WTC11 (cell line): Measurements from ENCODE around the gene PLA2G5. TPM values are rescaled to one million over a fixed set of nuclear protein-coding genes. Genes with fewer than 3 reads are reported as not detected.

ENCODE experiments used
- ATAC-seq: fragments of 200-7000 bp; cut with Tn5 transposase; 2 replicates; pipeline ENCODE4 v1.10.0; 2021; ENCODE audit warnings: mild to moderate bottlenecking, moderate library complexity
- Bru-seq: library from RNA; stranded (reverse); fragments of 400-500 nt; gene quantifications from one replicate; lab custom pipeline; 2021; lab: Mats Ljungman, UMichigan
- CTCF ChIA-PET: fragments of 300-600 bp; sonication (Branson Sonifier 250); formaldehyde crosslinking; loops from one replicate; lab custom pipeline; 2021; ENCODE audit warnings: antibody characterized with exemption; lab: Charles Lee
- POLR2A ChIA-PET: fragments of 350-600 bp; sonication (Branson Sonifier 250); formaldehyde crosslinking; loops from one replicate; lab custom pipeline; 2021; ENCODE audit warnings: antibody characterized with exemption; lab: Charles Lee
- DNase-seq: peaks from one replicate; pipeline ENCODE4 v3.0.0; 2021; ENCODE audit warnings: low spot score
- H3K27ac Mint-ChIP-seq: 2 replicates; pipeline ENCODE4 v1.8.0; 2021; ENCODE audit warnings: mixed read lengths
- H3K27me3 Mint-ChIP-seq: 2 replicates; pipeline ENCODE4 v1.8.0; 2021; ENCODE audit warnings: low read depth, mild to moderate bottlenecking, moderate library complexity, mixed read lengths
- H3K36me3 Mint-ChIP-seq: 2 replicates; pipeline ENCODE4 v1.8.0; 2021; ENCODE audit warnings: mixed read lengths
- H3K4me1 Mint-ChIP-seq: 2 replicates; pipeline ENCODE4 v1.8.0; 2022; ENCODE audit warnings: mixed read lengths
- H3K4me3 Mint-ChIP-seq: 2 replicates; pipeline ENCODE4 v1.8.0; 2021; ENCODE audit warnings: mild to moderate bottlenecking, moderate library complexity, mixed read lengths
- H3K9me3 Mint-ChIP-seq: 2 replicates; pipeline ENCODE4 v1.8.0; 2021; ENCODE audit warnings: mixed read lengths
- EMX1 ChIP-seq: fragments of 250-450 bp; sonication (Bioruptor Pico); IDR thresholded peaks from 2 replicates; pipeline ENCODE4 v1.8.0; 2021; ENCODE audit warnings: mild to moderate bottlenecking
- FOXJ3 ChIP-seq: sonication (generic); formaldehyde crosslinking; IDR thresholded peaks from 2 replicates; pipeline ENCODE4 v1.9.0; 2021; ENCODE audit warnings: missing genetic modification reagents, mild to moderate bottlenecking, borderline replicate concordance
- GABPB1 ChIP-seq: sonication (generic); formaldehyde crosslinking; IDR thresholded peaks from 2 replicates; pipeline ENCODE4 v1.8.1; 2023; ENCODE audit warnings: mild to moderate bottlenecking, missing genetic modification reagents
- GTF2I ChIP-seq: fragments of 250-450 bp; sonication (Bioruptor Pico); conservative IDR thresholded peaks from 2 replicates; pipeline ENCODE4 v1.4.0; 2021; ENCODE audit warnings: mild to moderate bottlenecking
- MYBL2 ChIP-seq: sonication (generic); formaldehyde crosslinking; IDR thresholded peaks from 2 replicates; pipeline ENCODE4 v1.8.1; 2023; ENCODE audit warnings: mild to moderate bottlenecking, moderate library complexity, missing genetic modification reagents
- NR1H2 ChIP-seq: sonication (generic); formaldehyde crosslinking; IDR thresholded peaks from 2 replicates; pipeline ENCODE4 v1.9.0; 2021; ENCODE audit warnings: mild to moderate bottlenecking, moderate library complexity, missing genetic modification reagents
- SP1 ChIP-seq: sonication (generic); formaldehyde crosslinking; conservative IDR thresholded peaks from 2 replicates; pipeline ENCODE4 v1.8.1; 2022; ENCODE audit warnings: missing genetic modification reagents
- TCF7 ChIP-seq: sonication (generic); formaldehyde crosslinking; IDR thresholded peaks from 2 replicates; pipeline ENCODE4 v1.8.0; 2022; ENCODE audit warnings: mild to moderate bottlenecking, low read depth, missing genetic modification reagents, moderate library complexity
- ZNF423 ChIP-seq: fragments of 250-450 bp; sonication (Bioruptor Pico); IDR thresholded peaks from 2 replicates; pipeline ENCODE4 v2.1.2; 2022; ENCODE audit warnings: mild to moderate bottlenecking, moderate library complexity
- long read RNA-seq, 3 experiments: library from RNA in 1 of 3; library from capped mRNA in 1 of 3; library from polyadenylated mRNA in 1 of 3; unstranded in 2 of 3; stranded (forward) in 1 of 3; transcript quantifications; one replicate each; pipeline ENCODE4 v2.0.0, GENCODE V29; 2021
- total RNA-seq: library from RNA; stranded (reverse); gene quantifications from 3 replicates; pipeline ENCODE4 v1.2.3, GENCODE V29; 2021
- TF ChIP-seq, protein P1 (sequence below): sonication (generic); formaldehyde crosslinking; conservative IDR thresholded peaks from 2 replicates; pipeline ENCODE4 v1.8.1; 2023; ENCODE audit warnings: mild to moderate bottlenecking, low read depth, missing genetic modification reagents, moderate library complexity
- TF ChIP-seq, protein P2 (sequence below): sonication (generic); formaldehyde crosslinking; IDR thresholded peaks from 2 replicates; pipeline ENCODE4 v1.8.0; 2022; ENCODE audit warnings: mild to moderate bottlenecking, missing genetic modification reagents
- TF ChIP-seq, protein P3 (sequence below): sonication (generic); formaldehyde crosslinking; IDR thresholded peaks from 2 replicates; pipeline ENCODE4 v1.8.1; 2022; ENCODE audit warnings: mild to moderate bottlenecking, missing genetic modification reagents, moderate library complexity, borderline replicate concordance
- TF ChIP-seq, protein P4 (sequence below): fragments of 250-450 bp; sonication (Bioruptor Pico); IDR thresholded peaks from 2 replicates; pipeline ENCODE4 v1.9.0; 2021; ENCODE audit warnings: moderate library complexity, mild to moderate bottlenecking, inconsistent platforms, borderline replicate concordance
- TF ChIP-seq, protein P5 (sequence below): fragments of 250-450 bp; sonication (Bioruptor Pico); IDR thresholded peaks from 2 replicates; pipeline ENCODE4 v1.9.0; 2021; ENCODE audit warnings: mild to moderate bottlenecking
- TF ChIP-seq, protein P6 (sequence below): sonication (generic); formaldehyde crosslinking; IDR thresholded peaks from 2 replicates; pipeline ENCODE4 v1.8.1; 2023; ENCODE audit warnings: mild to moderate bottlenecking, moderate library complexity, missing genetic modification reagents
- TF ChIP-seq, protein P7 (sequence below): sonication (generic); formaldehyde crosslinking; IDR thresholded peaks from 2 replicates; pipeline ENCODE4 v1.8.0; 2022; ENCODE audit warnings: mild to moderate bottlenecking, missing genetic modification reagents
- TF ChIP-seq, protein P8 (sequence below): sonication (generic); formaldehyde crosslinking; IDR thresholded peaks from 2 replicates; pipeline ENCODE4 v1.8.1; 2023; ENCODE audit warnings: mild to moderate bottlenecking, missing genetic modification reagents
- TF ChIP-seq, protein P9 (sequence below): sonication (generic); formaldehyde crosslinking; IDR thresholded peaks from 2 replicates; pipeline ENCODE4 v1.8.1; 2023; ENCODE audit warnings: mild to moderate bottlenecking, missing genetic modification reagents, moderate library complexity

PLA2G5 gene, protein sequence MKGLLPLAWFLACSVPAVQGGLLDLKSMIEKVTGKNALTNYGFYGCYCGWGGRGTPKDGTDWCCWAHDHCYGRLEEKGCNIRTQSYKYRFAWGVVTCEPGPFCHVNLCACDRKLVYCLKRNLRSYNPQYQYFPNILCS
- total RNA-seq, result 0.30 TPM in 1 of 3 replicates, not detected in the others
- percentile 7 among the genes with signal in this experiment for Bru-seq, nascent RNA
- long read RNA-seq, experiment 1, result 0 reads
- long read RNA-seq, experiment 2, result 0 reads
- long read RNA-seq, experiment 3, result 0 reads

DNA sequence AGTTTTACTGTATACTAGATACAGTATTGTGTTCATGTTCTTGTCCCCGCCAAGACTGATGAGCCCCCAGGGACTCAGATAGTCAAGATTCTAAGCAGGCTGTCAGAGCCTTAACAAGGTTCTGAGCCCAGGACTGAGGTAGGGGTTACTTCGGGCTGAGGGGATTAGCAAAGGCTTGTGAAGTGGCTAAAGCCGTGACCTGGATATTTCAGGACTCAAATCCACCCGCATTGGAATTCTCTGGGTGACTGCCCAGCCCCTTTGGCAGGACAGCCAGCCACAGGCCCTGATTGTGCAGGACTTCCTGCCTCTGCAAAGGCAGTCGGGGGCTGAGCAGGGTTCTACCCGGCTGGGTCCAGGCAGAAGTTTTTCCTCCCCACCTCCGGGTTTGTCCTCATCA is at the start of gene PLA2G5:
Gene PLA2G5 (plus strand): TSS at position 321 of the 400 bp plus-strand sequence. CDS start 14,637 bp downstream, outside the sequence.
- Mint-ChIP-seq H3K36me3 (no peaks in the 10 kb centered on the region), H3K27ac (0 out of 2 replicates have a peak within 1 kb of the TSS, but pooled peaks have one; percentile 5), H3K4me3 (no peak within 1 kb of the TSS), H3K27me3 (no peaks in the 10 kb centered on the region), H3K9me3 (peaks cover 8% of the 10 kb centered on the region), H3K4me1 (peaks cover 12% of the 10 kb centered on the region)
- POLR2A ChIA-PET, result no interaction called here
- CTCF ChIA-PET, result no interaction called here
- DNase-seq, result no peak
- TF ChIP-seq, protein P1, sequence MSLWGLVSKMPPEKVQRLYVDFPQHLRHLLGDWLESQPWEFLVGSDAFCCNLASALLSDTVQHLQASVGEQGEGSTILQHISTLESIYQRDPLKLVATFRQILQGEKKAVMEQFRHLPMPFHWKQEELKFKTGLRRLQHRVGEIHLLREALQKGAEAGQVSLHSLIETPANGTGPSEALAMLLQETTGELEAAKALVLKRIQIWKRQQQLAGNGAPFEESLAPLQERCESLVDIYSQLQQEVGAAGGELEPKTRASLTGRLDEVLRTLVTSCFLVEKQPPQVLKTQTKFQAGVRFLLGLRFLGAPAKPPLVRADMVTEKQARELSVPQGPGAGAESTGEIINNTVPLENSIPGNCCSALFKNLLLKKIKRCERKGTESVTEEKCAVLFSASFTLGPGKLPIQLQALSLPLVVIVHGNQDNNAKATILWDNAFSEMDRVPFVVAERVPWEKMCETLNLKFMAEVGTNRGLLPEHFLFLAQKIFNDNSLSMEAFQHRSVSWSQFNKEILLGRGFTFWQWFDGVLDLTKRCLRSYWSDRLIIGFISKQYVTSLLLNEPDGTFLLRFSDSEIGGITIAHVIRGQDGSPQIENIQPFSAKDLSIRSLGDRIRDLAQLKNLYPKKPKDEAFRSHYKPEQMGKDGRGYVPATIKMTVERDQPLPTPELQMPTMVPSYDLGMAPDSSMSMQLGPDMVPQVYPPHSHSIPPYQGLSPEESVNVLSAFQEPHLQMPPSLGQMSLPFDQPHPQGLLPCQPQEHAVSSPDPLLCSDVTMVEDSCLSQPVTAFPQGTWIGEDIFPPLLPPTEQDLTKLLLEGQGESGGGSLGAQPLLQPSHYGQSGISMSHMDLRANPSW (CRISPR knock-in tag), result no peak
- no peak for TF ChIP-seq SP1 (CRISPR knock-in tag)
- no peak for TF ChIP-seq GABPB1 (CRISPR knock-in tag)
- TF ChIP-seq, protein P2, sequence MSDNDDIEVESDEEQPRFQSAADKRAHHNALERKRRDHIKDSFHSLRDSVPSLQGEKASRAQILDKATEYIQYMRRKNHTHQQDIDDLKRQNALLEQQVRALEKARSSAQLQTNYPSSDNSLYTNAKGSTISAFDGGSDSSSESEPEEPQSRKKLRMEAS (CRISPR knock-in tag), result no peak
- TF ChIP-seq, protein P3, sequence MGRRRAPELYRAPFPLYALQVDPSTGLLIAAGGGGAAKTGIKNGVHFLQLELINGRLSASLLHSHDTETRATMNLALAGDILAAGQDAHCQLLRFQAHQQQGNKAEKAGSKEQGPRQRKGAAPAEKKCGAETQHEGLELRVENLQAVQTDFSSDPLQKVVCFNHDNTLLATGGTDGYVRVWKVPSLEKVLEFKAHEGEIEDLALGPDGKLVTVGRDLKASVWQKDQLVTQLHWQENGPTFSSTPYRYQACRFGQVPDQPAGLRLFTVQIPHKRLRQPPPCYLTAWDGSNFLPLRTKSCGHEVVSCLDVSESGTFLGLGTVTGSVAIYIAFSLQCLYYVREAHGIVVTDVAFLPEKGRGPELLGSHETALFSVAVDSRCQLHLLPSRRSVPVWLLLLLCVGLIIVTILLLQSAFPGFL (CRISPR knock-in tag), result no peak
- TF ChIP-seq, protein P4, sequence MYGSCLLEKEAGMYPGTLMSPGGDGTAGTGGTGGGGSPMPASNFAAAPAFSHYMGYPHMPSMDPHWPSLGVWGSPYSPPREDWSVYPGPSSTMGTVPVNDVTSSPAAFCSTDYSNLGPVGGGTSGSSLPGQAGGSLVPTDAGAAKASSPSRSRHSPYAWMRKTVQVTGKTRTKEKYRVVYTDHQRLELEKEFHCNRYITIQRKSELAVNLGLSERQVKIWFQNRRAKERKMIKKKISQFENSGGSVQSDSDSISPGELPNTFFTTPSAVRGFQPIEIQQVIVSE (CRISPR knock-in tag), result no peak
- TF ChIP-seq, protein P5, sequence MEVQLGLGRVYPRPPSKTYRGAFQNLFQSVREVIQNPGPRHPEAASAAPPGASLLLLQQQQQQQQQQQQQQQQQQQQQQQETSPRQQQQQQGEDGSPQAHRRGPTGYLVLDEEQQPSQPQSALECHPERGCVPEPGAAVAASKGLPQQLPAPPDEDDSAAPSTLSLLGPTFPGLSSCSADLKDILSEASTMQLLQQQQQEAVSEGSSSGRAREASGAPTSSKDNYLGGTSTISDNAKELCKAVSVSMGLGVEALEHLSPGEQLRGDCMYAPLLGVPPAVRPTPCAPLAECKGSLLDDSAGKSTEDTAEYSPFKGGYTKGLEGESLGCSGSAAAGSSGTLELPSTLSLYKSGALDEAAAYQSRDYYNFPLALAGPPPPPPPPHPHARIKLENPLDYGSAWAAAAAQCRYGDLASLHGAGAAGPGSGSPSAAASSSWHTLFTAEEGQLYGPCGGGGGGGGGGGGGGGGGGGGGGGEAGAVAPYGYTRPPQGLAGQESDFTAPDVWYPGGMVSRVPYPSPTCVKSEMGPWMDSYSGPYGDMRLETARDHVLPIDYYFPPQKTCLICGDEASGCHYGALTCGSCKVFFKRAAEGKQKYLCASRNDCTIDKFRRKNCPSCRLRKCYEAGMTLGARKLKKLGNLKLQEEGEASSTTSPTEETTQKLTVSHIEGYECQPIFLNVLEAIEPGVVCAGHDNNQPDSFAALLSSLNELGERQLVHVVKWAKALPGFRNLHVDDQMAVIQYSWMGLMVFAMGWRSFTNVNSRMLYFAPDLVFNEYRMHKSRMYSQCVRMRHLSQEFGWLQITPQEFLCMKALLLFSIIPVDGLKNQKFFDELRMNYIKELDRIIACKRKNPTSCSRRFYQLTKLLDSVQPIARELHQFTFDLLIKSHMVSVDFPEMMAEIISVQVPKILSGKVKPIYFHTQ (CRISPR knock-in tag), result no peak
- ATAC-seq, result no peak

DNA sequence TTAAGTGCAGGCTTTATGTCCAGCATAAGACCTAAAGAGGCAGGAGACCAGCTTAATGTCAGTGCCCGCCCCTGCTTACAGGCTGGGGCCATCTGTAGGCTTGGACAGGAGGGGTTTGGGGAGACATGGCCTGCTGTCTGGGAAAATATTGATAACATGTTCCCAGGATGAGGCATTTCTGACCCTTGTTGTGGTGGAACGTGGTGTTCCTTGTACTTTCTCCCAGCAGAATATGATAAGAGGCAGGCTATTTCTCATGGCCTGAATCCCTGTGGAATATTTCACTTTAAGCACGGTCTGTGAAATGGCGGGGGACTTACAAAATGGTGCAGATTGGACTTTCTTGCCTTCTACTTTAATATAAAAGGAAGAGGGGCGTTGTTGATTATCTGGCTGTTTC is 41.9 kb upstream of the PLA2G5 start:
- ATAC-seq (no peak), DNase-seq (no peak)
- 0 out of 2 replicates have a peak, but pooled peaks cover 4% of the 10 kb centered on the region for H3K36me3 Mint-ChIP-seq
- peaks cover 5% of the 10 kb centered on the region for H3K27me3 Mint-ChIP-seq
- H3K9me3 Mint-ChIP-seq, result peaks cover 50% of the 10 kb centered on the region
- H3K4me3 Mint-ChIP-seq, result no peak overlapping the region
- TF ChIP-seq, protein P6, sequence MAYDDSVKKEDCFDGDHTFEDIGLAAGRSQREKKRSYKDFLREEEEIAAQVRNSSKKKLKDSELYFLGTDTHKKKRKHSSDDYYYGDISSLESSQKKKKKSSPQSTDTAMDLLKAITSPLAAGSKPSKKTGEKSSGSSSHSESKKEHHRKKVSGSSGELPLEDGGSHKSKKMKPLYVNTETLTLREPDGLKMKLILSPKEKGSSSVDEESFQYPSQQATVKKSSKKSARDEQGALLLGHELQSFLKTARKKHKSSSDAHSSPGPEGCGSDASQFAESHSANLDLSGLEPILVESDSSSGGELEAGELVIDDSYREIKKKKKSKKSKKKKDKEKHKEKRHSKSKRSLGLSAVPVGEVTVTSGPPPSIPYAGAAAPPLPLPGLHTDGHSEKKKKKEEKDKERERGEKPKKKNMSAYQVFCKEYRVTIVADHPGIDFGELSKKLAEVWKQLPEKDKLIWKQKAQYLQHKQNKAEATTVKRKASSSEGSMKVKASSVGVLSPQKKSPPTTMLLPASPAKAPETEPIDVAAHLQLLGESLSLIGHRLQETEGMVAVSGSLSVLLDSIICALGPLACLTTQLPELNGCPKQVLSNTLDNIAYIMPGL (CRISPR knock-in tag), result no peak
- no peak for TF ChIP-seq TCF7
- H3K4me1 Mint-ChIP-seq, result no peaks in the 10 kb centered on the region
- no peak overlapping the region for H3K27ac Mint-ChIP-seq
- ChIA-PET CTCF (no interaction called here), POLR2A (no interaction called here)

DNA sequence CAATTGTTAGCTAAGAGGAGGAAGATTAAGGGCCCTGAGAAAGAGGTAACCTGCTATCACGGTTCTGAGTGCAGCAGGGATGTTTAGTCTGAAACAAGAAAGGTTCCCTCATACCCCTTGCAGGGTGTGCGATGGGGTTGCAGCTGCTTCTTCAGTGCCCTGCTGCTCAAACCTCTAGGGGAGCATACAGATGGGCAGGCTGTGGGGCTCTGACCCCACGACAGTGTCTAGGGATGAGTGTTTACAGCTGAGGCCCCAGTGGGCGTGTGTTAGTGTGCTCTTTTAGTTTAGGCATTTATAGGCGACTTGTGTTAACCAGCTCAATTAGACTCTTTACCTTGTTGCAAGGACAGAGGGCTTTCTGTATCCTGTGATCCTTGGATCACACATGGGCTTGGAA is 41.3 kb upstream of the PLA2G5 start:
- Mint-ChIP-seq H3K27me3 (peaks cover 5% of the 10 kb centered on the region), H3K9me3 (peaks cover 50% of the 10 kb centered on the region)
- no peak for TF ChIP-seq GTF2I (CRISPR knock-in tag)
- TF ChIP-seq, protein P7, sequence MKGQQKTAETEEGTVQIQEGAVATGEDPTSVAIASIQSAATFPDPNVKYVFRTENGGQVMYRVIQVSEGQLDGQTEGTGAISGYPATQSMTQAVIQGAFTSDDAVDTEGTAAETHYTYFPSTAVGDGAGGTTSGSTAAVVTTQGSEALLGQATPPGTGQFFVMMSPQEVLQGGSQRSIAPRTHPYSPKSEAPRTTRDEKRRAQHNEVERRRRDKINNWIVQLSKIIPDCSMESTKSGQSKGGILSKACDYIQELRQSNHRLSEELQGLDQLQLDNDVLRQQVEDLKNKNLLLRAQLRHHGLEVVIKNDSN, result no peak
- TF ChIP-seq, protein P8, sequence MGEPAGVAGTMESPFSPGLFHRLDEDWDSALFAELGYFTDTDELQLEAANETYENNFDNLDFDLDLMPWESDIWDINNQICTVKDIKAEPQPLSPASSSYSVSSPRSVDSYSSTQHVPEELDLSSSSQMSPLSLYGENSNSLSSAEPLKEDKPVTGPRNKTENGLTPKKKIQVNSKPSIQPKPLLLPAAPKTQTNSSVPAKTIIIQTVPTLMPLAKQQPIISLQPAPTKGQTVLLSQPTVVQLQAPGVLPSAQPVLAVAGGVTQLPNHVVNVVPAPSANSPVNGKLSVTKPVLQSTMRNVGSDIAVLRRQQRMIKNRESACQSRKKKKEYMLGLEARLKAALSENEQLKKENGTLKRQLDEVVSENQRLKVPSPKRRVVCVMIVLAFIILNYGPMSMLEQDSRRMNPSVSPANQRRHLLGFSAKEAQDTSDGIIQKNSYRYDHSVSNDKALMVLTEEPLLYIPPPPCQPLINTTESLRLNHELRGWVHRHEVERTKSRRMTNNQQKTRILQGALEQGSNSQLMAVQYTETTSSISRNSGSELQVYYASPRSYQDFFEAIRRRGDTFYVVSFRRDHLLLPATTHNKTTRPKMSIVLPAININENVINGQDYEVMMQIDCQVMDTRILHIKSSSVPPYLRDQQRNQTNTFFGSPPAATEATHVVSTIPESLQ (CRISPR knock-in tag), result no peak
- TF ChIP-seq NR1H2 (CRISPR knock-in tag), result no peak
- TF ChIP-seq ZNF423 (CRISPR knock-in tag), result no peak
- TF ChIP-seq, protein P9, sequence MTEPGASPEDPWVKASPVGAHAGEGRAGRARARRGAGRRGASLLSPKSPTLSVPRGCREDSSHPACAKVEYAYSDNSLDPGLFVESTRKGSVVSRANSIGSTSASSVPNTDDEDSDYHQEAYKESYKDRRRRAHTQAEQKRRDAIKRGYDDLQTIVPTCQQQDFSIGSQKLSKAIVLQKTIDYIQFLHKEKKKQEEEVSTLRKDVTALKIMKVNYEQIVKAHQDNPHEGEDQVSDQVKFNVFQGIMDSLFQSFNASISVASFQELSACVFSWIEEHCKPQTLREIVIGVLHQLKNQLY (CRISPR knock-in tag), result no peak
- TF ChIP-seq MYBL2 (CRISPR knock-in tag), result no peak
- no peak for TF ChIP-seq EMX1
- TF ChIP-seq FOXJ3, result no peak
- TF ChIP-seq, all 79 proteins: peak for 0
- Mint-ChIP-seq H3K4me3 (no peak overlapping the region), H3K36me3 (0 out of 2 replicates have a peak, but pooled peaks cover 4% of the 10 kb centered on the region), H3K4me1 (no peaks in the 10 kb centered on the region), H3K27ac (no peak overlapping the region)
- ATAC-seq (no peak), DNase-seq (no peak)
- ChIA-PET POLR2A (no interaction called here), CTCF (no interaction called here)
